HepG2 (cell line): ENCODE measurements around the gene NDST1. TPM values are rescaled to one million over a fixed set of nuclear protein-coding genes. Genes with fewer than 3 reads are reported as not detected.

Source experiments
- AHR ChIP-seq: IDR thresholded peaks from 2 replicates; pipeline ENCODE4 v1.6.1; 2018; ENCODE audit warnings: missing genetic modification reagents, missing compliant biosample characterization
- FOXO1 ChIP-seq: sonication (generic); formaldehyde crosslinking; IDR thresholded peaks from 2 replicates; pipeline ENCODE4 v1.4.0; 2020; ENCODE audit warnings: missing genetic modification reagents
- NFATC3 ChIP-seq: sonication (generic); formaldehyde crosslinking; IDR thresholded peaks from 2 replicates; pipeline ENCODE4 v1.5.1; 2020; ENCODE audit warnings: mild to moderate bottlenecking, missing genetic modification reagents
- NFIB ChIP-seq: sonication (generic); formaldehyde crosslinking; IDR thresholded peaks from 2 replicates; pipeline ENCODE4 v1.9.0; 2021; ENCODE audit warnings: missing genetic modification reagents, mild to moderate bottlenecking, borderline replicate concordance
- U2AF2 ChIP-seq: fragments of 200-400 bp; formaldehyde crosslinking; IDR thresholded peaks from 2 replicates; pipeline ENCODE4 v1.6.1; 2017; ENCODE audit warnings: low read depth, mild to moderate bottlenecking, low read length
- WIZ ChIP-seq: sonication (generic); formaldehyde crosslinking; IDR thresholded peaks from 2 replicates; pipeline ENCODE4 v1.5.1; 2020; ENCODE audit warnings: mild to moderate bottlenecking, missing genetic modification reagents
- ZC3H13 ChIP-seq: sonication (generic); formaldehyde crosslinking; IDR thresholded peaks from 2 replicates; pipeline ENCODE4 v1.8.1; 2023; ENCODE audit warnings: mild to moderate bottlenecking, missing genetic modification reagents, moderate library complexity
- ZFP36 ChIP-seq: fragments of 150-350 bp; IDR thresholded peaks from 2 replicates; pipeline ENCODE4 v1.6.1; 2018; ENCODE audit warnings: borderline replicate concordance, low read length, low read depth; ENCODE audit not compliant: partially characterized antibody
- ZNF230 ChIP-seq: sonication (generic); formaldehyde crosslinking; IDR thresholded peaks from 2 replicates; pipeline ENCODE4 v1.4.0; 2020; ENCODE audit warnings: mild to moderate bottlenecking, missing genetic modification reagents
- ZNF280B ChIP-seq: sonication (generic); formaldehyde crosslinking; IDR thresholded peaks from 2 replicates; pipeline ENCODE4 v1.5.0; 2020; ENCODE audit warnings: missing genetic modification reagents, mild to moderate bottlenecking, borderline replicate concordance
- ZNF3 ChIP-seq: IDR thresholded peaks from 2 replicates; pipeline ENCODE4 v1.7.0; 2017; ENCODE audit warnings: inconsistent platforms
- ZNF30 ChIP-seq: sonication (generic); formaldehyde crosslinking; IDR thresholded peaks from 2 replicates; pipeline ENCODE4 v1.5.0; 2020; ENCODE audit warnings: mild to moderate bottlenecking, missing genetic modification reagents
- ZNF782 ChIP-seq: sonication (generic); formaldehyde crosslinking; IDR thresholded peaks from 2 replicates; pipeline ENCODE4 v1.4.0; 2020; ENCODE audit warnings: missing genetic modification reagents, mild to moderate bottlenecking, borderline replicate concordance
- ZNF841 ChIP-seq: sonication (generic); formaldehyde crosslinking; IDR thresholded peaks from 2 replicates; pipeline ENCODE4 v1.8.1; 2023; ENCODE audit warnings: missing genetic modification reagents, borderline replicate concordance
- ZSCAN5A ChIP-seq: sonication (generic); formaldehyde crosslinking; IDR thresholded peaks from 2 replicates; pipeline ENCODE4 v1.8.0; 2022; ENCODE audit warnings: mild to moderate bottlenecking, missing genetic modification reagents, borderline replicate concordance
- polyA plus RNA-seq, 8 experiments: library from polyadenylated mRNA; depleted of rRNA in 3 of 8; stranded (reverse) in 7 of 8; unstranded in 1 of 8; fragments of >200 nt; fragmentation: Illumina TruSeq in 4 of 8; extraction: Trizol in 4 of 8; gene quantifications; 2 replicates each; pipeline versions ENCODE4 v1.2.1 to v1.2.3, GENCODE V29; 2011 to 2016; ENCODE audit warnings: low read depth in 4 of 8, missing spikeins in 1 of 8, mixed read lengths in 1 of 8; ENCODE audit not compliant: insufficient read depth in 1 of 8
- total RNA-seq, 5 experiments: library from RNA; depleted of rRNA; stranded (reverse); fragments of >200 nt; fragmentation: Illumina TruSeq; extraction: Trizol; gene quantifications; 2 replicates each; pipeline ENCODE4 v1.2.3, GENCODE V29; 2016; ENCODE audit warnings: low read depth in 1 of 5
- TF ChIP-seq, protein P1 (sequence below): sonication (generic); formaldehyde crosslinking; IDR thresholded peaks from 2 replicates; pipeline ENCODE4 v1.8.1; 2022; ENCODE audit warnings: mild to moderate bottlenecking, missing genetic modification reagents
- TF ChIP-seq, protein P2 (sequence below): sonication (generic); formaldehyde crosslinking; IDR thresholded peaks from 2 replicates; pipeline ENCODE4 v1.8.1; 2023; ENCODE audit warnings: mild to moderate bottlenecking, missing genetic modification reagents
- TF ChIP-seq, protein P3 (sequence below): sonication (generic); formaldehyde crosslinking; IDR thresholded peaks from 2 replicates; pipeline ENCODE4 v1.4.0; 2020; ENCODE audit warnings: mild to moderate bottlenecking, missing genetic modification reagents
- TF ChIP-seq, protein P4 (sequence below): sonication (generic); formaldehyde crosslinking; conservative IDR thresholded peaks from 2 replicates; pipeline ENCODE4 v1.4.0; 2020; ENCODE audit warnings: mild to moderate bottlenecking, missing genetic modification reagents, moderate library complexity

NDST1 gene
- total and polyA plus RNA-seq, 2 of the 13 experiments (the other 11 are each of a cell fraction or from before 2014, with no cell fraction given): 23.8 to 26.2 TPM

DNA sequence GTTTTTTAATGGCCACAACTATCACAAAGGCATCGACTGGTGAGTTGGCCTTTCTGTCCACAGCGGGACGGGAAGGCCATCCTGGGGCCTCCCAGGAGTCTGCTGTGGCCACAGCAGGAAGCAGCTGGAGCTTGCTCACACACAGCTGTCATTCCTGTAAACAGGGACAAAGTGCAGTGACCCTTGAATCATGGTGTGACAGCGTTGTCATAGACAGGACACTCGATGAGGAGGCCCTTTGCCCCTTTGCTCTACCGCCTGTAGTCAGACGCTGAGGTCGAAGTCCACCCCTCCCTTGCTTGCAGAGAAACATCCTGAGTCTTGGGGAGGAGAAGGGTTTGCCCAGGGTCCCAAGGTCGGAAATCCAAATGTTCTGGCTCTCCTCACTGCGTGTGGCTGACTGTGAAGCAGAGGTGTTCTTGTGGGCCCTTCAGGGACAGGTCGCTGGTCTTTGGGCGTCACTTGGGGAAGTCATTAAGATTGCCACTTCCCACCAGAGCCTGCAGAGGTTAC lies 35.1 kb downstream of the NDST1 start (continued):
- TF ChIP-seq, protein P1, sequence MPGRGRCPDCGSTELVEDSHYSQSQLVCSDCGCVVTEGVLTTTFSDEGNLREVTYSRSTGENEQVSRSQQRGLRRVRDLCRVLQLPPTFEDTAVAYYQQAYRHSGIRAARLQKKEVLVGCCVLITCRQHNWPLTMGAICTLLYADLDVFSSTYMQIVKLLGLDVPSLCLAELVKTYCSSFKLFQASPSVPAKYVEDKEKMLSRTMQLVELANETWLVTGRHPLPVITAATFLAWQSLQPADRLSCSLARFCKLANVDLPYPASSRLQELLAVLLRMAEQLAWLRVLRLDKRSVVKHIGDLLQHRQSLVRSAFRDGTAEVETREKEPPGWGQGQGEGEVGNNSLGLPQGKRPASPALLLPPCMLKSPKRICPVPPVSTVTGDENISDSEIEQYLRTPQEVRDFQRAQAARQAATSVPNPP (CRISPR knock-in tag): no peak; the same call in 1 of the 2 replicates
- TF ChIP-seq ZNF841 (CRISPR knock-in tag): 0 out of 2 replicates have a peak, but pooled peaks have one; percentile 46
- TF ChIP-seq ZFP36: no peak
- TF ChIP-seq WIZ (CRISPR knock-in tag): no peak; the same call in 1 of the 2 replicates
- TF ChIP-seq ZNF782 (CRISPR knock-in tag): 0 out of 2 replicates have a peak, but pooled peaks have one; percentile 66
- TF ChIP-seq NFATC3 (CRISPR knock-in tag): no peak
- peak; percentile 30; the same call in 1 of the 2 replicates for TF ChIP-seq ZNF280B (CRISPR knock-in tag)
- no peak for TF ChIP-seq ZNF30 (CRISPR knock-in tag)
- peak; percentile 94; the same call in 1 of the 2 replicates for TF ChIP-seq ZC3H13 (CRISPR knock-in tag)
- TF ChIP-seq, protein P2, sequence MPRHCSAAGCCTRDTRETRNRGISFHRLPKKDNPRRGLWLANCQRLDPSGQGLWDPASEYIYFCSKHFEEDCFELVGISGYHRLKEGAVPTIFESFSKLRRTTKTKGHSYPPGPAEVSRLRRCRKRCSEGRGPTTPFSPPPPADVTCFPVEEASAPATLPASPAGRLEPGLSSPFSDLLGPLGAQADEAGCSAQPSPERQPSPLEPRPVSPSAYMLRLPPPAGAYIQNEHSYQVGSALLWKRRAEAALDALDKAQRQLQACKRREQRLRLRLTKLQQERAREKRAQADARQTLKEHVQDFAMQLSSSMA: no peak
- TF ChIP-seq U2AF2: no peak
- TF ChIP-seq ZNF3 (CRISPR knock-in tag): no peak
- TF ChIP-seq FOXO1 (CRISPR knock-in tag): peak; percentile 100
- TF ChIP-seq, protein P3, sequence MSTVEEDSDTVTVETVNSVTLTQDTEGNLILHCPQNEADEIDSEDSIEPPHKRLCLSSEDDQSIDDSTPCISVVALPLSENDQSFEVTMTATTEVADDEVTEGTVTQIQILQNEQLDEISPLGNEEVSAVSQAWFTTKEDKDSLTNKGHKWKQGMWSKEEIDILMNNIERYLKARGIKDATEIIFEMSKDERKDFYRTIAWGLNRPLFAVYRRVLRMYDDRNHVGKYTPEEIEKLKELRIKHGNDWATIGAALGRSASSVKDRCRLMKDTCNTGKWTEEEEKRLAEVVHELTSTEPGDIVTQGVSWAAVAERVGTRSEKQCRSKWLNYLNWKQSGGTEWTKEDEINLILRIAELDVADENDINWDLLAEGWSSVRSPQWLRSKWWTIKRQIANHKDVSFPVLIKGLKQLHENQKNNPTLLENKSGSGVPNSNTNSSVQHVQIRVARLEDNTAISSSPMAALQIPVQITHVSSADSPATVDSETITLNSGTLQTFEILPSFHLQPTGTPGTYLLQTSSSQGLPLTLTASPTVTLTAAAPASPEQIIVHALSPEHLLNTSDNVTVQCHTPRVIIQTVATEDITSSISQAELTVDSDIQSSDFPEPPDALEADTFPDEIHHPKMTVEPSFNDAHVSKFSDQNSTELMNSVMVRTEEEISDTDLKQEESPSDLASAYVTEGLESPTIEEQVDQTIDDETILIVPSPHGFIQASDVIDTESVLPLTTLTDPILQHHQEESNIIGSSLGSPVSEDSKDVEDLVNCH (CRISPR knock-in tag): no peak
- TF ChIP-seq NFIB (CRISPR knock-in tag): no peak
- TF ChIP-seq, protein P4, sequence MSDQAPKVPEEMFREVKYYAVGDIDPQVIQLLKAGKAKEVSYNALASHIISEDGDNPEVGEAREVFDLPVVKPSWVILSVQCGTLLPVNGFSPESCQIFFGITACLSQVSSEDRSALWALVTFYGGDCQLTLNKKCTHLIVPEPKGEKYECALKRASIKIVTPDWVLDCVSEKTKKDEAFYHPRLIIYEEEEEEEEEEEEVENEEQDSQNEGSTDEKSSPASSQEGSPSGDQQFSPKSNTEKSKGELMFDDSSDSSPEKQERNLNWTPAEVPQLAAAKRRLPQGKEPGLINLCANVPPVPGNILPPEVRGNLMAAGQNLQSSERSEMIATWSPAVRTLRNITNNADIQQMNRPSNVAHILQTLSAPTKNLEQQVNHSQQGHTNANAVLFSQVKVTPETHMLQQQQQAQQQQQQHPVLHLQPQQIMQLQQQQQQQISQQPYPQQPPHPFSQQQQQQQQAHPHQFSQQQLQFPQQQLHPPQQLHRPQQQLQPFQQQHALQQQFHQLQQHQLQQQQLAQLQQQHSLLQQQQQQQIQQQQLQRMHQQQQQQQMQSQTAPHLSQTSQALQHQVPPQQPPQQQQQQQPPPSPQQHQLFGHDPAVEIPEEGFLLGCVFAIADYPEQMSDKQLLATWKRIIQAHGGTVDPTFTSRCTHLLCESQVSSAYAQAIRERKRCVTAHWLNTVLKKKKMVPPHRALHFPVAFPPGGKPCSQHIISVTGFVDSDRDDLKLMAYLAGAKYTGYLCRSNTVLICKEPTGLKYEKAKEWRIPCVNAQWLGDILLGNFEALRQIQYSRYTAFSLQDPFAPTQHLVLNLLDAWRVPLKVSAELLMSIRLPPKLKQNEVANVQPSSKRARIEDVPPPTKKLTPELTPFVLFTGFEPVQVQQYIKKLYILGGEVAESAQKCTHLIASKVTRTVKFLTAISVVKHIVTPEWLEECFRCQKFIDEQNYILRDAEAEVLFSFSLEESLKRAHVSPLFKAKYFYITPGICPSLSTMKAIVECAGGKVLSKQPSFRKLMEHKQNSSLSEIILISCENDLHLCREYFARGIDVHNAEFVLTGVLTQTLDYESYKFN (CRISPR knock-in tag): peak; percentile 100
- TF ChIP-seq AHR: peak; percentile 77
- TF ChIP-seq ZNF230 (CRISPR knock-in tag): peak; percentile 71
- TF ChIP-seq ZSCAN5A (CRISPR knock-in tag): no peak; the same call in 1 of the 2 replicates
